Sigmoid colon (tissue), 7 donors: ENCODE measurements around the gene GALNT10. TPM values are rescaled to one million over a fixed set of nuclear protein-coding genes. Genes with fewer than 3 reads are reported as not detected.

Experiments used
- DNase-seq: peaks from one replicate; pipeline ENCODE4 v3.0.0-alpha.2; 2019
- H3K27ac ChIP-seq, 4 donors: fragments of 200-600 bp; sonication (generic); one replicate each; pipeline ENCODE4 v1.5.1; 2016 to 2019; ENCODE audit warnings: mild to moderate bottlenecking in 1 of 4
- H3K27me3 ChIP-seq, 3 donors: fragments of 200-600 bp; sonication (generic); one replicate each; pipeline ENCODE4 v1.5.1; 2019; ENCODE audit warnings: mild to moderate bottlenecking in 1 of 3
- H3K36me3 ChIP-seq, 4 donors: fragments of 200-600 bp; sonication (generic); one replicate each; pipeline ENCODE4 v1.5.1; 2016 to 2019
- H3K4me1 ChIP-seq, 4 donors: fragments of 200-600 bp; sonication (generic); one replicate each; pipeline ENCODE4 v1.5.1; 2017 to 2019
- H3K4me3 ChIP-seq, 4 donors: fragments of 200-600 bp; sonication (generic); one replicate each; pipeline ENCODE4 v1.5.1; 2017 to 2019; ENCODE audit warnings: mild to moderate bottlenecking in 2 of 4, moderate library complexity in 1 of 4
- H3K9me3 ChIP-seq, 4 donors: fragments of 200-600 bp in 3 of 4; sonication (generic) in 3 of 4; one replicate each; pipeline versions ENCODE4 v1.5.1 to v1.6.1; 2013 to 2019
- CTCF ChIP-seq, 4 experiments: fragments of 450-650 bp in 3 of 4; fragments of 200-600 bp in 1 of 4; IDR thresholded peaks; one replicate each; pipeline ENCODE4 v1.5.1; 2016 to 2019; ENCODE audit warnings: antibody characterized with exemption in 4 of 4, mild to moderate bottlenecking in 3 of 4, moderate library complexity in 2 of 4
- EP300 ChIP-seq, 4 donors: sonication (generic); formaldehyde crosslinking; IDR thresholded peaks; one replicate each; pipeline ENCODE4 v1.6.1; 2017; ENCODE audit warnings: antibody characterized with exemption in 4 of 4
- POLR2A ChIP-seq, 2 donors: fragments of 450-650 bp; IDR thresholded peaks; one replicate each; pipeline ENCODE4 v1.6.1; 2016; ENCODE audit warnings: antibody characterized with exemption in 2 of 2, mild to moderate bottlenecking in 2 of 2, moderate library complexity in 2 of 2
- POLR2AphosphoS5 ChIP-seq, 4 donors: sonication (generic); formaldehyde crosslinking; IDR thresholded peaks; one replicate each; pipeline ENCODE4 v1.6.1; 2017; ENCODE audit warnings: antibody characterized with exemption in 4 of 4
- WGBS, 2 donors: extraction: QIAGEN DNeasy Blood & Tissue Kit; methylation state at CpG; one replicate each; pipeline ENCODE4 v1.1.7; 2013; 5-methylcytosine and 5-hydroxymethylcytosine counted together
- intact Hi-C: fragments of 100-400 bp; cut with DNase I; formaldehyde crosslinking; loops from one replicate; pipeline ENCODE4 v1.15.1; 2023
- polyA plus RNA-seq, 3 donors: library from polyadenylated mRNA; stranded (reverse); fragments of 200-250 nt; gene quantifications; one replicate each; pipeline ENCODE4 v1.2.3, GENCODE V29; 2013
- total RNA-seq, 4 donors: library from RNA; depleted of rRNA; stranded (reverse); fragments of >200 nt; gene quantifications; one replicate each; pipeline ENCODE4 v1.1.0, GENCODE V29; 2016
- donor health status: healthy with polysubstance abuse.
- donor health status: Bipolar disorder and iron deficiency.
- donor health status: healthy.

Gene GALNT10
- total and polyA plus RNA-seq, 7 donors = 6.0 to 41.7 (median 24.3) TPM

GRCh38 chr5:154159343-154159742 lies 31.2 kb upstream of the GALNT10 start:
- no peaks in the 10 kb centered on the region for H3K9me3 ChIP-seq
- TF ChIP-seq POLR2AphosphoS5 (IDR thresholded peaks at IDR 0.05) = no peak
- TF ChIP-seq POLR2A (IDR thresholded peaks at IDR 0.05) = no peak
- no peak for TF ChIP-seq EP300 (IDR thresholded peaks at IDR 0.05)
- no peak for TF ChIP-seq CTCF (IDR thresholded peaks at IDR 0.05)
- no peak overlapping the region for H3K27ac ChIP-seq
- peaks cover 0 to 22% (median 10%) of the 10 kb centered on the region in 4 donors for H3K4me1 ChIP-seq
- H3K36me3 ChIP-seq = no peaks in the 10 kb centered on the region
- no peak for DNase-seq
- intact Hi-C loops = no loop called here
- H3K27me3 ChIP-seq = no peaks in the 10 kb centered on the region
- H3K4me3 ChIP-seq = no peak overlapping the region

GRCh38 chr5:154162539-154163151 lies 27.9 kb upstream of the GALNT10 start:
- intact Hi-C loops = no loop called here

GRCh38 chr5:154163327-154164248 lies 26.9 kb upstream of the GALNT10 start:
- peak overlapping the region in 1 of 4 donors; percentile 35 for H3K27ac ChIP-seq
- no peaks in the 10 kb centered on the region for H3K27me3 ChIP-seq
- intact Hi-C loops = no loop called here
- H3K36me3 ChIP-seq = no peaks in the 10 kb centered on the region
- WGBS, 2 donors = 76 to 78% methylated on average over 4 of the region's 4 CpGs
- H3K9me3 ChIP-seq = no peaks in the 10 kb centered on the region
- no peak for TF ChIP-seq POLR2AphosphoS5 (IDR thresholded peaks at IDR 0.05)
- TF ChIP-seq POLR2A (IDR thresholded peaks at IDR 0.05) = no peak
- no peak for TF ChIP-seq EP300 (IDR thresholded peaks at IDR 0.05)
- TF ChIP-seq CTCF (IDR thresholded peaks at IDR 0.05) = no peak
- no peak for DNase-seq
- H3K4me1 ChIP-seq = peaks cover 0 to 9% (median 3%) of the 10 kb centered on the region in 4 donors
- H3K4me3 ChIP-seq = no peak overlapping the region

More at GRCh38 chr5:154162539-154163151, 27.9 kb upstream of the GALNT10 start:
- no peak overlapping the region for H3K4me3 ChIP-seq
- no peak for TF ChIP-seq POLR2AphosphoS5 (IDR thresholded peaks at IDR 0.05)
- no peak for TF ChIP-seq CTCF (IDR thresholded peaks at IDR 0.05)
- TF ChIP-seq POLR2A (IDR thresholded peaks at IDR 0.05) = no peak
- no peak for TF ChIP-seq EP300 (IDR thresholded peaks at IDR 0.05)
- H3K27ac ChIP-seq = peak overlapping the region in 1 of 4 donors; percentile 35
- no peaks in the 10 kb centered on the region for H3K36me3 ChIP-seq
- H3K27me3 ChIP-seq = no peaks in the 10 kb centered on the region
- WGBS, 2 donors = 53 to 55% methylated on average over 6 of the region's 6 CpGs
- peaks cover 0 to 16% (median 7%) of the 10 kb centered on the region in 4 donors for H3K4me1 ChIP-seq
- no peaks in the 10 kb centered on the region for H3K9me3 ChIP-seq
- no peak for DNase-seq

GRCh38 chr5:154164249-154164581 lies 26.3 kb upstream of the GALNT10 start:
- Histone ChIP-seq H3K4me3 (no peak overlapping the region), H3K27me3 (no peaks in the 10 kb centered on the region), H3K36me3 (no peaks in the 10 kb centered on the region), H3K9me3 (no peaks in the 10 kb centered on the region), H3K27ac (no peak overlapping the region), H3K4me1 (peaks cover 0 to 9% (median 3%) of the 10 kb centered on the region in 4 donors)
- no peak for DNase-seq
- TF ChIP-seq POLR2AphosphoS5 (IDR thresholded peaks at IDR 0.05) = no peak
- TF ChIP-seq POLR2A (IDR thresholded peaks at IDR 0.05) = no peak
- TF ChIP-seq CTCF (IDR thresholded peaks at IDR 0.05) = no peak
- no peak for TF ChIP-seq EP300 (IDR thresholded peaks at IDR 0.05)
- intact Hi-C loops = no loop called here
- WGBS, 2 donors = 29 to 42% methylated on average over 1 of the region's 1 CpG
